ENCODE measurements around the gene TEX22.

Gene TEX22

GRCh38 chr14:105408592-105408991 lies 10.3 kb downstream of the TEX22 start:
- no peak for DNase-seq

GRCh38 chr14:105409364-105409763 lies 11.0 kb downstream of the TEX22 start:
- peak; percentile 53 to 55 for DNase-seq

GRCh38 chr14:105410642-105411016 lies 12.3 kb downstream of the TEX22 start:
- DNase-seq, result no peak

- peak; percentile 19 to 50 for DNase-seq
These were observed 12.9 kb downstream of the TEX22 start for GRCh38 chr14:105411017-105411941.

- DNase-seq, result no peak
These were observed 13.8 kb downstream of the TEX22 start for GRCh38 chr14:105411985-105412770.

GRCh38 chr14:105412771-105413543 lies 14.6 kb downstream of the TEX22 start:
- DNase-seq, result no peak

- DNase-seq, result no peak
These were observed 15.2 kb downstream of the TEX22 start for GRCh38 chr14:105413544-105413886.

- DNase-seq, result peak; percentile 50 to 74
These were observed 16.4 kb downstream of the TEX22 start for GRCh38 chr14:105414456-105415371.

GRCh38 chr14:105415481-105416428 lies 17.4 kb downstream of the TEX22 start:
- no peak for DNase-seq

GRCh38 chr14:105416671-105417070 lies 18.3 kb downstream of the TEX22 start:
- DNase-seq, result no peak

GRCh38 chr14:105417690-105418121 lies 19.4 kb downstream of the TEX22 start:
- no peak for DNase-seq

- no peak for DNase-seq
These were observed 20.2 kb downstream of the TEX22 start for GRCh38 chr14:105418269-105419194.

GRCh38 chr14:105419195-105420091 lies 21.1 kb downstream of the TEX22 start, which contains the start of gene MTA1:
TSS of gene MTA1 (plus strand) at chr14:105419827. CDS start at chr14:105420036, 209 bp downstream.
- peak in 1 of 2 donors; percentile 48 for DNase-seq

- DNase-seq, result no peak
These were observed 22.0 kb downstream of the TEX22 start for GRCh38 chr14:105420101-105420973.

- no peak for DNase-seq
These were observed 22.8 kb downstream of the TEX22 start for GRCh38 chr14:105420974-105421674.
